Thymus (tissue), 11 donors: ENCODE results near the gene PRKAG2. TPM values are rescaled to one million over a fixed set of nuclear protein-coding genes. Genes with fewer than 3 reads are reported as not detected.

Experiments used
- DNase-seq, 9 donors: peaks; one replicate each; pipeline ENCODE4 v3.0.0-alpha.2; 2013; ENCODE audit warnings: low spot score in 9 of 9, low read depth in 6 of 9, missing footprints in 1 of 9
- H3K27ac ChIP-seq, 2 donors: one replicate each; pipeline ENCODE4 v1.5.1; 2013; ENCODE audit warnings: control low read depth in 1 of 2, low read depth in 1 of 2, low read length in 1 of 2, mild to moderate bottlenecking in 1 of 2, moderate library complexity in 1 of 2
- H3K27me3 ChIP-seq, 2 donors: one replicate each; pipeline ENCODE4 v1.5.1; 2013; ENCODE audit warnings: low read length in 1 of 2; ENCODE audit not compliant: control insufficient read depth in 2 of 2, insufficient read depth in 1 of 2
- H3K36me3 ChIP-seq, 2 donors: one replicate each; pipeline ENCODE4 v1.5.1; 2013; ENCODE audit warnings: low read length in 1 of 2, mild to moderate bottlenecking in 1 of 2, moderate library complexity in 1 of 2; ENCODE audit not compliant: control insufficient read depth in 2 of 2, insufficient read depth in 2 of 2
- H3K4me1 ChIP-seq, 2 donors: one replicate each; pipeline ENCODE4 v1.5.1; 2013; ENCODE audit warnings: low read length in 2 of 2; ENCODE audit not compliant: control insufficient read depth in 2 of 2, insufficient read depth in 2 of 2
- H3K4me3 ChIP-seq, 2 donors: one replicate each; pipeline ENCODE4 v1.5.1; 2013; ENCODE audit warnings: low read length in 2 of 2, control low read depth in 1 of 2, mild to moderate bottlenecking in 1 of 2
- H3K9me3 ChIP-seq, 2 donors: one replicate each; pipeline ENCODE4 v1.5.1; 2013; ENCODE audit warnings: low read length in 1 of 2, mild to moderate bottlenecking in 1 of 2; ENCODE audit not compliant: control insufficient read depth in 2 of 2, insufficient read depth in 1 of 2
- WGBS: extraction: QIAGEN DNeasy Blood & Tissue Kit; methylation state at CpG from one replicate; pipeline ENCODE4 v1.1.7; 2013; 5-methylcytosine and 5-hydroxymethylcytosine counted together
- polyA plus RNA-seq: library from polyadenylated mRNA; stranded (reverse); fragments of 200-250 nt; gene quantifications from one replicate; pipeline ENCODE4 v1.2.3, GENCODE V29; 2013
- total RNA-seq: library from RNA; stranded (reverse); fragments of 120-200 nt; gene quantifications from one replicate; pipeline ENCODE4 v1.2.4, GENCODE V29; 2013
- donor health status: healthy.

Gene PRKAG2
- total and polyA plus RNA-seq, 2 donors, result 5.1 to 33.7 TPM

DNA sequence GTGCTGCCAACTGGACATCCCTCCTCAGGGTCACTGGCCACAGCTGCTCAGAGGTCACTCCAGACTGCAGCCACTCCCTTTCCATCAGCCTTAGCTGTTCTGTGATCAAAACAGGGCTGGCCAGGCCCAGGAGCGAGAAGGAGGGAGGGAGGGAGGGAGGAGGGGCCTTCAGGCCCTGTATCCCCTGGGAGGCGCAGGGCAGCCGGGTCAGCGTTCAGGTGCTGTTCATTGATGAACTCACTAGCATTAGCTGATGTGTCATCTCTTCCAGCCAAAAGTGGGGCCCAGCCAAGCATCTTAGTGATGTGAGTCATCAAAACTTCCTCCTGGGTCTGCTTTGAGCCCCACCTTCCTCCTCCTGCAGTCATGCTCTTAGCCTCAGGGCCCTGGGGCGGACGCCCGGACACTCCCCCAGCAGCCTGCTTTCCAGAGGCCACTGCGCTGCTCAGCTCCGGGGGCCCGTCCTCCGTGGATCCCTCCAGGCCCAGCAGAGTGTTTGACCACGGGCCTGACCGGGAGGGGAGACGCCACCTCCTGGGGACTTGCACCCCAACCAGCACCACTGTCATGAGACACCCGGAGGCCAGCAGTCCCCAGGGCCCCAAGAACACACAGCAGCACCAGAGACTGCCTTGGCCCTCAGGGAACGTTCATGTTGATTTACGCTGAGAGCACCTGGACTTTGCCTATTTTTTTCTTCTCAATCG lies 149.2 kb downstream of the PRKAG2 start:
- Histone ChIP-seq H3K36me3 (no peaks in the 10 kb centered on the region), H3K27me3 (no peaks in the 10 kb centered on the region), H3K27ac (no peak overlapping the region), H3K4me3 (no peak overlapping the region), H3K9me3 (no peaks in the 10 kb centered on the region), H3K4me1 (peaks cover 0 to 5% of the 10 kb centered on the region in 2 donors)
- DNase-seq, result no peak
- WGBS, result 88% methylated on average over 18 of the region's 18 CpGs

DNA sequence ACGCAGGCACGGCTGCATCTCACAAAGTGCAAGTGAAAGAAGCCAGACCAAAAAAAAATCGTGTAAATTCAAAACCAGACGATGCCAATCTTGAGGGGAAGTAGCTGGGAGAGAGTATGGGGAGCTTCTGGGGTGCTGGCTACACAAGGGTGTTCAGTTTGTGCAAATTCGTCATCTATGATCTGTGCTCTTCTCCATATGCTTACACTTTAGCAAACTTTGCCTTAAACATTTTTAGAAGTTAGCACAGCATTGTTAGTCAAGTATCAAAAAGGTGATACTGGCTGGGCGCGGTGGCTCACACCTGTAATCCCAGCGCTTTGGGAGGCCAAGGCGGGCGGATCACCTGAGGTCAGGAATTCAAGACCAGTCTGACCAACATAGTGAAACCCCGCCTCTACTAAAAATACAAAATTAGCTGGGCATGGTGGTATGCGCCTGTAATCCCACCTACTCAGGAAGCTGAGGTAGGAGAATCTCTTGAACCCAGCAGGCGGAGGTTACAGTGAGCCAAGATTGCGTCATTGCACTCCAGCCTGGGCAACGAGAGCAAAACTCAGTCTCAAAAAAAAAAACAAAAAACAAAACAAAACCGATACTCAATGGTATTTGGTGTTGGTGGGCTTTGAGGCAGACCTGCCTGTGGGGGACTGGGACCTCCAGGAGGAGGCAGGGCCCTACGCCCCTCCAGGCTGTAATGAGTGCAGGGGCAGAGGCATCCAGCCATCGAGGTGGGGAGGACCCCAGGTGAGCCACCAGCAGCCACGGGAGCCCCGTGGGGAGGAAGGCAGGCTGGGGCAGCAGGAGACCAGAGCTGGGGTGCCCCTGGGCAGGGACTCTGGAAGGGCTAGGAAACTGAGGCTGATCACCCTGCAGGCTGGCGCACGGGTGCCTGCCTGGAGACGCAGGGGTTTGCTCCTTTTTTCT lies 150.0 kb downstream of the PRKAG2 start:
- Histone ChIP-seq H3K27ac (no peak overlapping the region), H3K4me3 (no peak overlapping the region), H3K9me3 (no peaks in the 10 kb centered on the region), H3K27me3 (no peaks in the 10 kb centered on the region), H3K4me1 (peaks cover 0 to 5% of the 10 kb centered on the region in 2 donors), H3K36me3 (no peaks in the 10 kb centered on the region)
- no peak for DNase-seq
- 94% methylated on average over 23 of the region's 23 CpGs for WGBS

DNA sequence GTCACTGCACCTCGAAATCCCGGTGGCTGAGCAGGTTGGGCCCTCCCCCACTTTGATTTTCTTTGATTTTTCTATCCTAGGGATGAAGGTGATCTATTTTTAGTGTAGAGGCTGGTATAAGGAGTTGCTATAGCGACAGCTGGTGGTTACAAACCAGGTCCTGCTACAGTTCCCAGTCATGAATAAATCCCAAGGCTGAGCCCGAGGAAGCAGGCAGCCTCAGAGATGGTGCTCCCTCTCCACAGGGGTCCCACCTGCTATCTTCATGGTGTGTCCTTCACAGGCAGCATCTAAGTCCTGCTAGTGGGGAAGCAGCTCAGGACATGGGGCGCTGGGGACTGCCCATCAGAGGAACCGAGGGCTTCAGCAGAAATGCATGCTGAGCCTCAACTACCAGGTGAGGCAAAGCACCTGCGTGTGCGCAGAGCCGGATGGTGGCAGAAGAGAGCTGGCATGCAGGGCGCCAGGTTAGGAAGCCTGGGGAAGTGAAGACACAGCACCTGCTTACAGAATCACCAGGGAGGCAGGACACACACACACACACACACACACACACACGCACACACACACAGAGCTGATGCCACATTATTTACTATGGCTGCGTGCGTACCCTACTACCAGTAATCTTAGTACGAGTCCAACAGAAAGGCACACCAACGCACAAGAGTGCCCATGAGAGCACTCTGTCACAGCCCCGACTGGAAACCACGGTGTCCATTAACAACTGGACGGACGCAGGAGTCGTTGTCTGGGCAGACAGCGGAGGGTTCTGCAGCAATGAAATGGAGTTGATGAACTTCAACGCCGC lies 150.9 kb downstream of the PRKAG2 start:
- Histone ChIP-seq H3K4me3 (no peak overlapping the region), H3K4me1 (peaks cover 0 to 5% of the 10 kb centered on the region in 2 donors), H3K27ac (no peak overlapping the region), H3K9me3 (no peaks in the 10 kb centered on the region), H3K27me3 (no peaks in the 10 kb centered on the region), H3K36me3 (no peaks in the 10 kb centered on the region)
- DNase-seq, result no peak
- 86% methylated on average over 23 of the region's 23 CpGs for WGBS

DNA sequence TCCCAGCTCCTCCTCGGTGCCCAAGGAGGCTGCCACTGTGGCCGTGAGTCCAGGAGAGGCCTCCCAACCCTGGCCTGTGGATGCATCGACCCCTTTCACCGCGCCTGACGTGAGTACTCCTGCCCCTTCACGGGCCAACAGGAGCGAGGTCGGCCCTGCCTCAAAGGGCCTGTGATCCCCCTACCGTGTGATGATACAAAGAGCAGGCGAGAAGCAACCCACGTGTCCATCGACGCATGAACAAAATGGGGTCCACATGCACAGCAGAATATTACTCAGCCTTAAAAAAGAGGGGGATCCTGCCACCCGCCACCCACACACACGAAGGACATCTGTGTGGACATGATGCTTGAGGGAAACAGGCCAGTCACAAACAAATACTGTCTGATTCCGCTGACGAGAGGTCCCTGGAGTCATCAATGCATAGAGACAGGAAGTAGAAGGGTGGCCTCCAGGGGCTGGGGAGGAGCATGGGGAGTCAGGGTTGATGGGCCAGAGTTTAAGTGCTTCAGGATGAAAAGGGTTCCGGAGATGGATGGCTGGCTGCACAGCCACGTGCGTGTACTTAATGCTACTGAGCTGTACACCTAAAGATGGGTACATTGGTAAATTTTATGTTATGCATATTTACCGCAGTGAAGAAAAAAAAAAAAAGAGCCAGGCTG lies 151.9 kb downstream of the PRKAG2 start:
- H3K27ac ChIP-seq, result no peak overlapping the region
- H3K4me3 ChIP-seq, result no peak overlapping the region
- DNase-seq, result no peak
- WGBS, result 96% methylated on average over 22 of the region's 22 CpGs
- no peaks in the 10 kb centered on the region for H3K27me3 ChIP-seq
- no peaks in the 10 kb centered on the region for H3K36me3 ChIP-seq
- H3K4me1 ChIP-seq, result peaks cover 0 to 5% of the 10 kb centered on the region in 2 donors
- no peaks in the 10 kb centered on the region for H3K9me3 ChIP-seq

DNA sequence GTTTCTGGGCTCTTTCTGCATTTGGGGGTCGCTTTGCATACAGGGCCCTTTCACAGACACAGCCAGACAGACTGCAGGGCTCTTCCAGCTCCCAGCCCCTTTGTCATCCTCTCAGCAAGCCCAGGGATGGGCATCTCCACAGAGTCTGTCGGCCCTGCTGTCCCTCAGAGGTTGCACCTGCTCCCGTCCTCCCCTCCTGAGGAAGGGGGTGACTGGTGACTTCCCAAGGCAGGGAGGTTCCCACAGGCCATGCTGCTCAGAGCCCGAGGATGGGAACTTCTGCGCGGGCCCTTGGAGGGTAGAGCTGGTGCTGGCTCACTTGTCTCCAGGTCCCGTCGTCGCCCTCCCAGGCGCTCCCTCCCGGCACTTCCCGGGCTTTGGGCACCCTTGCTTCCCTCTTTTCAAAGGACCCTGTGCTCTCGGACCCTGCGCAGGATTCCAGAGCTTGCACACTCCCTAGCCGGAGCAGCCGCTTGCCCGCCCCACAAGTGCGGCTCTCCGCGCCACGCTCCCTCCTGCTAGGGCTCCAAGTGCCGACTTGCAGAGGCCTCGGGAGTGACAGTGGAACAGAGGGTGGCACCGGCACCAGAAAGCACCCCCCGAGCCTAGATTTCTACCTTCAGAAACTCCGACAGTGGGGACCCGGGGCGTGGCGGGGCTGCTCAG lies 152.5 kb downstream of the PRKAG2 start:
- 93% methylated on average over 29 of the region's 29 CpGs for WGBS
- DNase-seq, result no peak
- peaks cover 0 to 5% of the 10 kb centered on the region in 2 donors for H3K4me1 ChIP-seq
- no peaks in the 10 kb centered on the region for H3K36me3 ChIP-seq
- H3K4me3 ChIP-seq, result no peak overlapping the region
- H3K27me3 ChIP-seq, result no peaks in the 10 kb centered on the region
- no peaks in the 10 kb centered on the region for H3K9me3 ChIP-seq
- no peak overlapping the region for H3K27ac ChIP-seq

DNA sequence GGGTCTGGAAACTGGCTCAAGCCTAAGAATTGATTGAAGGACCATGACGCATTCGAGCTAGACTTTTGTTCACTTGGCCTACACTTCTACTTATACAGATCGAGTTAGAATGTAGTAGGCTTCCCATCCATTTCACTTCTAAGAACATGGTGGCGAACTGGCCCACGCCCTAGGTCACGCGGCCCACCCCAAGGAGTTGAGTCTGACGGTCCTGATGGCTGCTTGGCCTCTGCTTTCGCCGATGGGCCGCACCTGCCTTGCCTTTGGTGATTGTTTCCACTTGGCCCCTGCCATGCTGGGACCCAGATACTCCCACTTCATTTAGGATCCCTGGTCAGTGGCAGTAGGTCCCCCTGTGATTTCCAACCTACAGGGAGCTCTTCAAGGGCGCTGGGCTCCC lies 153.6 kb downstream of the PRKAG2 start:
- H3K36me3 ChIP-seq, result no peaks in the 10 kb centered on the region
- no peaks in the 10 kb centered on the region for H3K9me3 ChIP-seq
- no peak overlapping the region for H3K4me3 ChIP-seq
- DNase-seq, result no peak
- H3K4me1 ChIP-seq, result peaks cover 0 to 5% of the 10 kb centered on the region in 2 donors
- no peaks in the 10 kb centered on the region for H3K27me3 ChIP-seq
- no peak overlapping the region for H3K27ac ChIP-seq
- WGBS, result 94% methylated on average over 12 of the region's 12 CpGs

DNA sequence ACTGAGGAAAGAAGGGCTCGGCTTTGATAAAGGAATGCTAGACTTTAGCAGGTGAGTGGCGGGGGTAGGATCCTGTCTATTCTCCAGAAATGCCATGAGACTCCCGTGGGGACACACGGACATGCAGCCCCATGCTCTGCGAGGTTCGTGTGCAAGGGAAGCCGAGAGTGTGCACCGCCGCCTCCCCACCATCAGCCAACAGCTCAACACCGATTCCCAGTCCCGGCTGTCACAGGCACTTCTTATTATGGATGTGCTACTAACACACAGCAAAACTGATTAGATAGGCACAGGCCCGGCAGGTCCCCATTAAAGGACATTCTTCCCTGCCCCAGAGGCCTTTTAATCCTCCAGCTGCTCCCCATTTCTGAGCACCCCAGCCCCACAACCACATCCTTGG lies 154.4 kb downstream of the PRKAG2 start:
- peaks cover 0 to 5% of the 10 kb centered on the region in 2 donors for H3K4me1 ChIP-seq
- H3K36me3 ChIP-seq, result no peaks in the 10 kb centered on the region
- H3K9me3 ChIP-seq, result no peaks in the 10 kb centered on the region
- H3K4me3 ChIP-seq, result no peak overlapping the region
- H3K27ac ChIP-seq, result no peak overlapping the region
- DNase-seq, result no peak
- H3K27me3 ChIP-seq, result no peaks in the 10 kb centered on the region
- WGBS, result 98% methylated on average over 12 of the region's 12 CpGs

DNA sequence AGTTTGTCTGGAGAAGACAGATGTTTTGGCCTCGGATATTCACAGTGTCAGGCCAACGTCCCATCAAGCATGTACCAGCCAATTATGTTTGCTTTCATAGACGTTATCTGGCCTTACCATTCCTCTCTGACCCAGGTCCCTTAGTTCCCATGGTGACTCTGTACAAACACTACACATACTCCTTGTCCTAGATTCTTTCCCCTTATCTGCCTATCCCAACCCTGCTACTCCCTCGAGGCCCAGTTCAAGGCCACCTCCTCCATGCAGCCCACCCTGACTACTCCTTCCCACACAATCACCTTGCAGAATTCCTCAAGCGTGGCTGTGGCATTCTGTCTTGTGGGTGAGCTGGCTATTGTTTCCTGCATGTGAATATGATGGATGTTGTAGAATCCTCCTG lies 155.2 kb downstream of the PRKAG2 start:
- no peaks in the 10 kb centered on the region for H3K36me3 ChIP-seq
- no peak overlapping the region for H3K4me3 ChIP-seq
- H3K4me1 ChIP-seq, result peaks cover 0 to 5% of the 10 kb centered on the region in 2 donors
- no peak overlapping the region for H3K27ac ChIP-seq
- H3K27me3 ChIP-seq, result no peaks in the 10 kb centered on the region
- H3K9me3 ChIP-seq, result no peaks in the 10 kb centered on the region
- 96% methylated on average over 5 of the region's 5 CpGs for WGBS
- no peak for DNase-seq
